ES-I3 (cell line): Measurements from ENCODE around the gene CLIC3.

Experiments
- H3K36me3 ChIP-seq: 2 replicates; pipeline ENCODE4 v1.6.1; 2013; ENCODE audit warnings: mild to moderate bottlenecking, low read length, control low read depth, moderate library complexity; ENCODE audit not compliant: insufficient read depth
- H3K4me1 ChIP-seq: 2 replicates; pipeline ENCODE4 v1.6.1; 2013; ENCODE audit warnings: mild to moderate bottlenecking, control low read depth, low read length; ENCODE audit not compliant: insufficient read depth
- H3K9ac ChIP-seq: 2 replicates; pipeline ENCODE4 v1.6.1; 2013; ENCODE audit warnings: low read depth, mild to moderate bottlenecking, low read length, moderate library complexity
- H3K9me3 ChIP-seq: 2 replicates; pipeline ENCODE4 v1.6.1; 2013; ENCODE audit warnings: mild to moderate bottlenecking, low read length, moderate library complexity; ENCODE audit not compliant: control insufficient read depth, insufficient read depth

The CLIC3 gene

DNA sequence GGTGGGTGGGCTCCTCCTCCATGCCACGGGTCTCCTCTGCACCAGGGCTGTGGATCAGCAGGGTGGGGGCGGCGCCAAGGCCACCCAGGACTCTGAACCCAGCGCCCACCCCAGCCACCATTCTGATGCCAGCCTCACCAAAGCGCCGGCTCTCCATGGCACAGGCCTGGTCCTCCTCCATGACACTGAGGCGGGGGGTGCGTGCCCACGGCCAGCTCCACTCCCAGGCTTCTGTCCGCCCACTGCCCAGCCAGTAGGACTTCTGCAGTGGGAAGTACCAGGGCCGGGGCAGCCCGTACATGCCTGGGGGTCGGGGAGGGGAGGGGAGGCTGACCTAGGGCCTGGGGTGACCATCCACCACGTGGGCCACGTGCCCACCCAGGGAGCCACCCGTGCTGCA, 20.1 kb upstream of the CLIC3 start:
- Histone ChIP-seq H3K9me3 (no peaks in the 10 kb centered on the region), H3K4me1 (no peaks in the 10 kb centered on the region), H3K36me3 (no peaks in the 10 kb centered on the region), H3K9ac (no peak overlapping the region)

DNA sequence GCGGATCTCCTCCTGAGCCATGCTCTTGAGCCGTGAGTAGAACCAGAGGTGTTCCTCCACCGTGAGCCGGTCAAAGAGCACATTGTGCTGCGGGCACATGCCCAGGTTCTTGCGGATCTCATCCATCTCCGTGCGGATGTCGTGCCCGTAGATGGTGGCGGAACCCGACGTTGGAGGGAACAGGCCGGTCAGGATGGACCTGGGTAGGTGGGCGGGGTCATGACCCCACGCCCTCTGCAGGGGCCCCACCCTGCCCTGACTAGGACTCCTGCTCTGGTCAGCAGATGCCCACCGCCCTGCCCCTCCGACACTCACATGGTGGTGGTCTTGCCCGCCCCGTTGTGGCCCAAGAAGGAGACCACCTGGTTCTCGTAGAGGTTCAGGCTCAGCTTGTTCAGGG, 19.6 kb upstream of the CLIC3 start:
- H3K4me1 ChIP-seq, result no peaks in the 10 kb centered on the region

DNA sequence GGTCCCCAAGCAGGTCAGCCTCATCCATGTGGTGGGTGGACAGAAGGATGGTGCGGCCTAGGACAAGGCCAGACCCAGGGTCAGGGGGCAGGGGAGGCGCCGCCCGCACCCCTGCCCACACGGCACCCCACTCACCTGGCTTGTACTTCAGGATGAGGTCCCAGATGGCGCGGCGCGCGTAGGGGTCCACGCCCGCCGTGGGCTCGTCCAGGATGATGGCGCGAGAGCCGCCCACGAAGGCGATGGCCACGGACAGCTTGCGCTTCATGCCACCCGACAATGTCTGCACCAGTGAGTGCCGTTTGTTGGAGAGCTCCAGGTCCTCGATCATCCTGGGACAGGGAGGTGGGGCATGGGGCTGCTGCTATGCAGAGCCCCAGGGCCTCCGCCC, 19.2 kb upstream of the CLIC3 start:
- no peaks in the 10 kb centered on the region for H3K9me3 ChIP-seq
- H3K36me3 ChIP-seq, result no peaks in the 10 kb centered on the region
- H3K9ac ChIP-seq, result no peak overlapping the region
- H3K4me1 ChIP-seq, result no peaks in the 10 kb centered on the region

More for the DNA sequence above, 19.6 kb upstream of the CLIC3 start:
- Histone ChIP-seq H3K36me3 (no peaks in the 10 kb centered on the region), H3K9me3 (no peaks in the 10 kb centered on the region), H3K9ac (no peak overlapping the region)

DNA sequence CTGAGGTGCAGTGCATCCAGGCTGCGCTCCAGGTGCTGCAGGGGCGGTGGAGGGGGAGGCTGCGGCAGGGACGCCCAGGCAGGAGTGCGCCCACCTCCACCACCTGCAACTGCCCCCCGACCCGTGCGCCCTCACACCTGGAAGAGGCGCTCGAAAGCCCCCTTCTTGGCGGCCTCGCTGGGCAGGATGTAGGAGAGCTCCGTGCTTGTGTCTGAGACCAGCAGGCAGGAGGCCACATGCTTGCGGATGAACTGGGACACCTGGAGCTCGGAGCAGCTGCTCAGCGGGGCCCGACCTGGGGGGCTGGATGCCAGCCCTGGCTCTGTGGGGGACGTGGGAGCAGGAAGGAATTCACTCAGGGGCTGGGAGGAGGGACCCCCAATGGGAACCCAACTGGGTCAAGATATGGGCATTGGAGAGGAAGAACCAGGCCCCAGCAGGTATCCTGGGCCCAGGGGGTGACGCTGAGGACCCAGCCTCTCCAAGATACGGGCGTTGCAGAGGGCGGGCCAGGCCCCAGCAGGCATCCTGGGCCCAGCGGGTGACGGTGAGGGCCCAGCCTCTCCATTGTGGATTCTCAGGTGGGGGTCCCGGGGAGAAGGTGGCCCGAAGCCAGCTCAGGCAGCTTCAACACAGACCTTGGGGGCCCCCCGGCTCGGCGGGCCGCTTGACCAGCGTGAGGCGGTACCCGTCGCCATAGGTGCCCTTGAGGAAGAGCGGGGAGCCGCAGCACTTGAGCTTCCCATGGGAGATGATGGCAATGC, 18.6 kb upstream of the CLIC3 start:
- H3K36me3 ChIP-seq, result no peaks in the 10 kb centered on the region
- H3K9me3 ChIP-seq, result no peaks in the 10 kb centered on the region
- no peaks in the 10 kb centered on the region for H3K4me1 ChIP-seq

DNA sequence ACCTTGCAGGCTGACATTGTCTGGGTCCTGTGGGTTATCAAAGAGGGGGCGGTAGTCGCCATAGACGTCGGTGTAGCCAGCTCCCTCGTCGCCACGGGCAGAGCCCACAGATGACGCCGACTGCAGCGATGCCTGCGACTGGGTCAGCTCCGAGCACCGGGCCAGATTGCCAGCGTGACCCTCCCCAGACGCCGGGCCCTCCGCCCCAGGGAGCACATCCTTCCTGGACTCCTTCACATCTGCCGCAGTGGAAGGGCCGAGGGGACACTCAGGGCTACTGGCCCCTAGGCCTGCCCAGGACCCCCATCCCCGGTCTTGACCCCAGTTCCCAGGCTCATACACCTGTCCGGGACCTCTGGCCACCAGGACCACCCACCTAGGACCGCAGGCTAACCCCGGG, 17.8 kb upstream of the CLIC3 start:
- no peak overlapping the region for H3K9ac ChIP-seq
- no peaks in the 10 kb centered on the region for H3K9me3 ChIP-seq
- H3K4me1 ChIP-seq, result no peaks in the 10 kb centered on the region
- H3K36me3 ChIP-seq, result no peaks in the 10 kb centered on the region

More for the DNA sequence above, 18.6 kb upstream of the CLIC3 start:
- no peak overlapping the region for H3K9ac ChIP-seq

DNA sequence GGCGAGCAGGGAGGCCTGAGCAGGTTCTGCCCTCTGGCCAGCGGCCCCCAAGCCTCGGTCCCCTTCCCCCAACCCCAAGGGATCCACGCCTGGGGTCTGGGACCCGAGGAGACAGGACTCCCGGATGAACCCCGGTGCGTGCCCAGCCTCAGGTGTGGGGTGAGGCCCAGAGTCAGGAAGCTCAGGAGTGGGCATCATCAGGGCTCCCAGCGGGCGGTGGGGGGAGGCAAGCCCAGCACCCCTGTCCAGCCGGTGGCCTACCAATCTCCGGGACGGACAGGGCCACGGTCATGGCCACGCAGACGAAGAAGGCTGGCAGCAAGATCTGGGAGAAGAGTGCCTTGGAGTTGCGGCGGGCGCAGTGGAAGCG, 17.2 kb upstream of the CLIC3 start:
- Histone ChIP-seq H3K9me3 (no peaks in the 10 kb centered on the region), H3K36me3 (no peaks in the 10 kb centered on the region), H3K4me1 (no peaks in the 10 kb centered on the region), H3K9ac (no peak overlapping the region)

DNA sequence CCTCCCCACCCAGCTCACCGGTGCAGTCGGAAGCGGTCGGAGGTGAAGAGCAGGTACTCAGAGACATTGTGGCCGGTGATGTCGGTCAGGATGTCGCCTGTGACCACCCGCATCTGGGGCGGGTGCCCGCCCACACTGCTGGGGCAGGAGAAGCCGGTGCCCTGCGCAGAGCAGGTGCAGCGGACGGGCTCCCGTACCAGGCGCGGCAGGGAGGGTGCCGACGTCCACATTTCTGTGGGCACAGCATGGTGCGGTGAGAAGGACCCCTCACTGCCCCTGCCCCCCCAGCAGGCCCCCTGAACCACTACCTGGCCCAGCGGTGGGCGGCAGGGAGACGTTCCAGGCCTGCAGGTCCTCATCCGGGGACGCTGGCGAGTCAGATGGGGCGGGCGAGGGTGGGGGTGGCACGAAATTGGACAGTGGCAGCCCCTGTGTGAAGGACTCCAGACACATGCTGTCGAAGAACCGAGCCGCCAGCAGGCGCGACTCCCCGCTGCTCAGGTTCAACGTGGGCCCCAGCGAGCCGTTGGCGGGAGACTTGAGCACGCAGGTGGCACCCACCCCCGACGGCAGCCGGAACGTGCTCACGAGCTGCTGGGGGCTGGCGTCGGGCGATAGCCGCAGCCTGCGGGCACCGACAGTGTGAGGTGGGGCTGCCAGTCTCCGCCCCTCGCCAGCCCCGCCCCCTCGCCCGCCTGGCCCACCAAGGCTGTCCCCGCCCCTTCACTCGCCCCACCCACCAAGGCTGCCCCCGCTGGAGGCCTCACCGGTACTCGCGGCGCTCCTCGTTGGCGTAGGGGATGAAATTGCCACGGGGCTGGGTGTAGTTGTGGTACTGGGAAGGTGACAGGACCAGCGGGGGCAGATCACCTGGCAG, 16.6 kb upstream of the CLIC3 start:
- Histone ChIP-seq H3K36me3 (no peaks in the 10 kb centered on the region), H3K9me3 (no peaks in the 10 kb centered on the region), H3K4me1 (no peaks in the 10 kb centered on the region), H3K9ac (no peak overlapping the region)

DNA sequence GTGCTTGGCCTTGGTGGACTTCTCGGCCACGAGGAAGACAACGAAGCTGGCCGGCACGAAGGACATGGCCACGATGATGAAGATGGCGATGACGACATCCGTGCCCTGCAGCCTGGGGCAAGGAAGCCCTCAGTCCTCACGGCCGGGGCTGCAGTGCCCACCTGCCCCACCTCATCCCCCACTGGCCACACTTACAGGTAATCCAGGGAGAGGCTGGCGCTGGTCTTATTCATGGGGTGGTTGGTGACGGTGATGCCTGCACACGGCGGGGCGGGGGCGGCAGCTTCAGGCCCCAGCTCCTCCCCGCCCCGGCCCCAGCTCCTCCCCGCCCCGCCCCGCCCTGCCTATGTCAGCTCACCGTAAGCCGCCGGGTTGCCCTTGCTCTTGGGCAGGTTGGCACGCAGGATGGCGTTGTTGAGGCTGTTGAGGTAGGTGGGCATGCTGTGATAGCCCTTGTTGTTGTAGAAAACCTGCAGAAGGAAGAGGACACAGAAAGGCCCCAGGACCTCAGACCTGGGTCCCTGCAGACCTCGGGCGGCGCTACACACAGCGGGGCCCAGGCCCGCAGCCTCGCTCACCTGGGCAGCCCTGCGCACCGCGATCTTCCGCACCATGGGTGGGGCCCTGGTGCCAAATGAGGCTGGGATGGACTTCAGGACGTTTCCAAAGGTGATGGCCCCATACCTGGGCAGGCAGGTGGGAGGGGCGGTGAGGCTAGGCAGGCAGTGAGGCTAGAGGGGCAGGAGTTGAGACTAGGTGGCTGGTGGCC, 15.7 kb upstream of the CLIC3 start:
- Histone ChIP-seq H3K4me1 (no peaks in the 10 kb centered on the region), H3K9ac (no peak overlapping the region), H3K36me3 (no peaks in the 10 kb centered on the region), H3K9me3 (no peaks in the 10 kb centered on the region)

DNA sequence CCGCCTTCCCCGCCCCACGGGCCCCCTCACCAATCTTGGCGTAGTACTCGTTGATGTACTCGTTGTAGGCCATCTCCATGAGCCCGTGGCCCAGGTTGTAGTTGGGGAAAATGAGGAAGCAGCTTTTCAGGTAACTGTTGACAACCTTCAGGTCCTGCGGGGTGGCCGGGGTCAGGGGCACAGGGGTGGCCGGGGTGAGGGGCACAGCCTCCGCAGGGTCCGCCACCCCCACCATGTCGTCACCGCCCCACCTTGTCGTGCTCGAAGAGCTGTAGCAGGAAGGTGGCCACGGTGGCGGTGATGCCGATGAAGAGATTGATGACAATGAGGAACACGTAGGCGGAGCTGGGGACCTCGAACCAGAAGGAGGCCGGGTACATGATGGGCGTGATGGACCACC, 14.8 kb upstream of the CLIC3 start:
- Histone ChIP-seq H3K4me1 (no peaks in the 10 kb centered on the region), H3K36me3 (no peaks in the 10 kb centered on the region), H3K9ac (no peak overlapping the region), H3K9me3 (no peaks in the 10 kb centered on the region)

DNA sequence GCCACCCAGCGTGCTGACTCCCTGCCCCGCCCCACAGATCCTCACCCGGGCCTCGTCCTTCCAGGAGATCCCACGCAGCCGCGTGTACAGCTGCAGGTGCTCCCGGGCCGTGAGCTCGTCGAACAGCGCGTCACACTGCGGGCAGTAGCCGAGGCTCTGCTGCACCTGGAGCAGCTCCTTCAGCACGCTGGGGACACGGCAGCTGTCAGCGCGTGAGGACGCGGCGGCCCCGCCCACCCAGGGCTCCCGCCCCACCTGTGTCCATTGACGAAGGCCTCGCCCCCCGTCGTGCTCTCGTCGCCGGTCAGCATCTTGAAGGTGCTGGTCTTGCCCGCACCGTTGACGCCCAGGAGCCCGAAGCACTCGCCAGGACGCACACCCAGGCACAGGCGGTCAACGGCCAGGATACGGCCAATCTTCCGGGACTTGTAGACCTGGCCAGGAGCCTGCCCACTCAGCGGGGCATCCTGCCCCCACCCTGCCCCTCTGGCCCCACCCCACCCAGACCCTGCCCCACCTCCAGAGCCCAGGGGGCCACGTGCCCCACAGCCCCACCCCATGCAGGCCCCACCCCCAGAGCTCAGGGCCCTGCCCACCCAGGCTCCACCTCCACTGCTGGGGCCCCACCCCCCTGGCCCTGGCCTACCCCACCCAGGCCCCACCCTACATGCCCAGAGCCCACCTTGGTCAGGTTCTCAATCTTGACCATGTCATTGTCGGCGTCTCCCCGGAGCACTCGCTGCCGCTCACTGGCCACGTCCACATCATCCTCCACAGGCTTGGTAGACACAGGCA, 13.8 kb upstream of the CLIC3 start:
- H3K9me3 ChIP-seq, result no peaks in the 10 kb centered on the region
- no peak overlapping the region for H3K9ac ChIP-seq
- H3K36me3 ChIP-seq, result no peaks in the 10 kb centered on the region
- H3K4me1 ChIP-seq, result no peaks in the 10 kb centered on the region

DNA sequence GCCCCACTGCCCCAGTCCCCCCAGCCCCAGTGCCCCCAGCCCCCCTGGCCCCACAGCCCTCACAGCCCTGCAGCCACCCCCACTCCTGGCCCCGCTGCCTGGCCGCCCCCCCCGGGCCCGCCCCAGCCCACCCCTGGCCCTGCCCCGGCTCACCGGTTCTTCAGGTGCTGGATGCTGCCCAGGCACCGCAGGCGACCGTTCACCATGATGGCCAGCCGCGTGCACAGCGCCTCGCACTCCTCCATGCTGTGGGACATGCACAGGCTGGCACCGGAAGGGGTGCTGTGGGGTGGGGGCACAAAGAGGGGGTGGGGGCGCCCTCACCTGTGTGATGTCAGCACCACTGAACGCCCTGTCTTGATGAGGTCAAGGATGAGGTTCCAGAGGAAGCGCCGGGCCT, 12.8 kb upstream of the CLIC3 start:
- Histone ChIP-seq H3K9me3 (no peaks in the 10 kb centered on the region), H3K4me1 (no peaks in the 10 kb centered on the region), H3K36me3 (no peaks in the 10 kb centered on the region), H3K9ac (no peak overlapping the region)

DNA sequence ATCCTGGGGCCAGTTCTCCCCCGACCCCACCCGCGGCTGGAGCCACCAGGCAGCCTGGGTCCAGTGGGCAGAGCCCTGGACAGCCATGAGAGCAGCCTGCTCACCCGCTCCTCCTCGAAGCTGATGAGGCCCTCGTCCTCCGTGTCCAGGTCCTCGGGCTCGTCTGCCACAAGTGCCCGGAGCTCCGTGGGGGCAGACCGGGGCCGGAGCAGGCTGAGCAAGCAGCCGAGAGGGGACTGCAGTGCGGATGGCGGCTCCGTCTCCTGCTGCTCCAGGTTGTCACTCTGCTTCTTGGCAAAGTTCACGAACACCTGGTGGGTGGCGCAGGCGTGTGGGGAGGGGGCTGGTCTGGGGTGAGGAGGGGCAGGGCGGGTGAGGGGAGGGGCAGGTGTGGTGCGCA, 11.9 kb upstream of the CLIC3 start:
- Histone ChIP-seq H3K36me3 (no peaks in the 10 kb centered on the region), H3K9ac (no peak overlapping the region), H3K4me1 (no peaks in the 10 kb centered on the region), H3K9me3 (no peaks in the 10 kb centered on the region)

DNA sequence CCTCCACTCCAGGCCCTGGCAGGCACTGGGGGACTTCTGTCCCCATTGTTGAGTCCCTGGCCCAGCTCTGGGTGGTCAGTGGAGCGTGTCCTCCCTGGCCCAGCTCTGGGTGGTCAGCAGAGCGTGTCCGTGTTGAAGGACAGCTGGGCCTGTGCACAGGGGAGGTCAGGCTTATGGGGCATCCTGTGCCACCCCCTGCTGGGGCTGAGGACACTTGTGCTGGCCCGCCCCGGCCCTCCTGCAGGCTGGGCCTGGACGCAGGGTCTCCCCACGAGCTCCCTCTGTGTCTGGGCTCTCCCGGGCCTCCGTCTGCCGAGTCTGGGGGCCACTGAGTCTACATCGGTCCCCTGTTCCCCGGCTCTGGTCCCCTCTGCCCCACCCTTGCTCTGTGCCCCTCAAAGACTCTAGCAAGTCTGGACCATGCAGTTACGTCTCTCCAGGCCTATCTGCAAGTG, 11.5 kb upstream of the CLIC3 start:
- Histone ChIP-seq H3K9me3 (no peaks in the 10 kb centered on the region), H3K9ac (no peak overlapping the region), H3K36me3 (no peaks in the 10 kb centered on the region), H3K4me1 (no peaks in the 10 kb centered on the region)
